Naive thymus-derived CD8-positive, alpha-beta T cell (primary cell): ENCODE results near the gene CSNK2B. TPM values are rescaled to one million over a fixed set of nuclear protein-coding genes. Genes with fewer than 3 reads are reported as not detected.

Source experiments
- microRNA-seq: library from miRNA; unstranded; fragments of <30 nt; microRNA quantifications from one replicate; pipeline ENCODE4 v1.2.0, GENCODE V29; 2022; ENCODE audit warnings: borderline microRNAs expressed
- polyA plus RNA-seq, 3 donors: library from polyadenylated mRNA; unstranded; fragments of 300-500 nt; fragmentation: Illumina TruSeq; gene quantifications; one replicate each; pipeline ENCODE4 v1.2.3, GENCODE V29; 2021
- total RNA-seq, 8 experiments: library from RNA in 2 of 8; stranded (reverse) in 2 of 8; gene quantifications; one replicate each; pipeline ENCODE4 v1.2.3 and lab custom pipeline; 2021 to 2026

The CSNK2B gene
- total and polyA plus RNA-seq, 5 experiments from 2014 or later = 131 to 230 (median 214) TPM

Small RNA genes lying within 50 kb of the gene (microRNA-seq; reads per million reads assigned to microRNA genes)
- gene MIR4646 = not detected
- not detected for gene MIR6832

Other genes starting within 250 kb of the CSNK2B start
Only the 30 nearest of the 37 such genes appear.
- not detected for gene MCCD1, start 137.1 kb upstream of the CSNK2B start, total RNA-seq
- not detected for gene MCCD1, start 137.1 kb upstream of the CSNK2B start, polyA plus RNA-seq
- 100 to 1,000 TPM; 679 to 768 TPM for gene DDX39B, start 124.1 kb upstream of the CSNK2B start, total RNA-seq
- gene DDX39B, start 124.1 kb upstream of the CSNK2B start, polyA plus RNA-seq = 100 to 1,000 TPM in 1 of 3 donors, 10 to 100 TPM in 2; 53.6 to 104 (median 96.0) TPM
- 1 to 10 TPM; 7.9 TPM for gene ATP6V1G2, start 119.5 kb upstream of the CSNK2B start, total RNA-seq
- gene ATP6V1G2, start 119.5 kb upstream of the CSNK2B start, polyA plus RNA-seq = under 1 TPM in 2 of 3 donors, not detected in 1; 0.55 to 0.56 TPM
- gene NFKBIL1, start 118.5 kb upstream of the CSNK2B start, total RNA-seq = 10 to 100 TPM; 14.1 to 15.2 TPM
- 10 to 100 TPM in 1 of 3 donors, 1 to 10 TPM in 2; 8.4 to 10.0 (median 8.5) TPM for gene NFKBIL1, start 118.5 kb upstream of the CSNK2B start, polyA plus RNA-seq
- 10 to 100 TPM; 14.3 to 16.2 TPM for gene LTA, start 93.8 kb upstream of the CSNK2B start, total RNA-seq
- 10 to 100 TPM; 11.0 to 40.1 (median 29.9) TPM for gene LTA, start 93.8 kb upstream of the CSNK2B start, polyA plus RNA-seq
- gene TNF, start 90.5 kb upstream of the CSNK2B start, total RNA-seq = 1 to 10 TPM; 2.1 to 2.3 TPM
- gene TNF, start 90.5 kb upstream of the CSNK2B start, polyA plus RNA-seq = under 1 TPM; 0.11 to 0.53 (median 0.37) TPM
- 100 to 1,000 TPM; 450 to 469 TPM for gene LTB, start 83.7 kb upstream of the CSNK2B start, total RNA-seq
- gene LTB, start 83.7 kb upstream of the CSNK2B start, polyA plus RNA-seq = 1,000 to 10,000 TPM in 2 of 3 donors, 100 to 1,000 TPM in 1; 707 to 1,760 (median 1,173) TPM
- gene LST1, start 79.8 kb upstream of the CSNK2B start, total RNA-seq = 10 to 100 TPM; 13.7 to 19.1 TPM
- 10 to 100 TPM; 13.4 to 18.0 (median 15.0) TPM for gene LST1, start 79.8 kb upstream of the CSNK2B start, polyA plus RNA-seq
- gene NCR3, start 73.1 kb upstream of the CSNK2B start, total RNA-seq = 1 to 10 TPM; 8.5 to 8.8 TPM
- 10 to 100 TPM; 54.3 to 86.3 (median 76.0) TPM for gene NCR3, start 73.1 kb upstream of the CSNK2B start, polyA plus RNA-seq
- 10 to 100 TPM; 23.0 to 27.3 TPM for gene AIF1, start 50.8 kb upstream of the CSNK2B start, total RNA-seq
- 100 to 1,000 TPM; 145 to 242 (median 239) TPM for gene AIF1, start 50.8 kb upstream of the CSNK2B start, polyA plus RNA-seq
- 100 to 1,000 TPM; 227 to 230 TPM for gene PRRC2A, start 45.4 kb upstream of the CSNK2B start, total RNA-seq
- gene PRRC2A, start 45.4 kb upstream of the CSNK2B start, polyA plus RNA-seq = 1 to 10 TPM; 4.5 to 7.1 (median 5.0) TPM
- gene BAG6, start 13.4 kb upstream of the CSNK2B start, total RNA-seq = 100 to 1,000 TPM; 244 to 258 TPM
- 10 to 100 TPM; 17.7 to 21.5 (median 21.1) TPM for gene BAG6, start 13.4 kb upstream of the CSNK2B start, polyA plus RNA-seq
- gene APOM, start 10.2 kb upstream of the CSNK2B start, total RNA-seq = 1 to 10 TPM; 2.2 to 3.1 TPM
- 1 to 10 TPM; 5.0 to 8.0 (median 5.5) TPM for gene APOM, start 10.2 kb upstream of the CSNK2B start, polyA plus RNA-seq
- gene C6orf47, start 5.3 kb upstream of the CSNK2B start, total RNA-seq = 10 to 100 TPM; 24.9 to 26.3 TPM
- gene C6orf47, start 5.3 kb upstream of the CSNK2B start, polyA plus RNA-seq = 10 to 100 TPM; 17.0 to 36.7 (median 21.3) TPM
- gene GPANK1, start 1.1 kb upstream of the CSNK2B start, total RNA-seq = 10 to 100 TPM; 26.6 to 27.9 TPM
- 10 to 100 TPM; 20.8 to 22.9 (median 21.2) TPM for gene GPANK1, start 1.1 kb upstream of the CSNK2B start, polyA plus RNA-seq
- gene LY6G5B, start 3.9 kb downstream of the CSNK2B start, total RNA-seq = 10 to 100 TPM; 44.1 to 48.8 TPM
- gene LY6G5B, start 3.9 kb downstream of the CSNK2B start, polyA plus RNA-seq = under 1 TPM in 1 of 3 donors, not detected in 2; 0.25 TPM
- 1 to 10 TPM; 4.4 to 5.5 TPM for gene LY6G5C, start 15.0 kb downstream of the CSNK2B start, total RNA-seq
- gene LY6G5C, start 15.0 kb downstream of the CSNK2B start, polyA plus RNA-seq = 1 to 10 TPM; 4.6 to 7.9 (median 7.6) TPM
- 10 to 100 TPM; 58.4 to 59.9 TPM for gene ABHD16A, start 37.2 kb downstream of the CSNK2B start, total RNA-seq
- gene ABHD16A, start 37.2 kb downstream of the CSNK2B start, polyA plus RNA-seq = 10 to 100 TPM; 26.9 to 35.5 (median 34.1) TPM
- gene LY6G6F, start 40.8 kb downstream of the CSNK2B start, total RNA-seq = not detected
- gene LY6G6F, start 40.8 kb downstream of the CSNK2B start, polyA plus RNA-seq = not detected
- gene LY6G6D, start 49.3 kb downstream of the CSNK2B start, total RNA-seq = not detected
- gene LY6G6D, start 49.3 kb downstream of the CSNK2B start, polyA plus RNA-seq = not detected
- gene LY6G6C, start 55.7 kb downstream of the CSNK2B start, total RNA-seq = not detected
- not detected for gene LY6G6C, start 55.7 kb downstream of the CSNK2B start, polyA plus RNA-seq
- gene MPIG6B, start 57.3 kb downstream of the CSNK2B start, total RNA-seq = 1 to 10 TPM; 1.4 to 1.9 TPM
- 1 to 10 TPM; 1.2 to 4.9 (median 1.3) TPM for gene MPIG6B, start 57.3 kb downstream of the CSNK2B start, polyA plus RNA-seq
- gene DDAH2, start 63.2 kb downstream of the CSNK2B start, total RNA-seq = 1 to 10 TPM; 3.1 to 5.1 TPM
- gene DDAH2, start 63.2 kb downstream of the CSNK2B start, polyA plus RNA-seq = 10 to 100 TPM in 2 of 3 donors, 1 to 10 TPM in 1; 8.0 to 14.7 (median 10.3) TPM
- gene CLIC1, start 70.5 kb downstream of the CSNK2B start, total RNA-seq = 10 to 100 TPM; 23.7 to 27.1 TPM
- 100 to 1,000 TPM in 2 of 3 donors, 10 to 100 TPM in 1; 95.1 to 345 (median 114) TPM for gene CLIC1, start 70.5 kb downstream of the CSNK2B start, polyA plus RNA-seq
- 1 to 10 TPM; 7.2 to 8.3 TPM for gene MSH5, start 73.9 kb downstream of the CSNK2B start, total RNA-seq
- gene MSH5, start 73.9 kb downstream of the CSNK2B start, polyA plus RNA-seq = 1 to 10 TPM in 2 of 3 donors, under 1 TPM in 1; 0.61 to 1.1 (median 1.1) TPM
- gene SAPCD1, start 96.6 kb downstream of the CSNK2B start, total RNA-seq = 1 to 10 TPM; 1.6 to 2.1 TPM
- gene SAPCD1, start 96.6 kb downstream of the CSNK2B start, polyA plus RNA-seq = not detected
- gene VWA7, start 111.2 kb downstream of the CSNK2B start, total RNA-seq = under 1 TPM; 0.47 to 0.52 TPM
- gene VWA7, start 111.2 kb downstream of the CSNK2B start, polyA plus RNA-seq = under 1 TPM in 1 of 3 donors, not detected in 2; 0.34 TPM
- gene VARS1, start 129.7 kb downstream of the CSNK2B start, total RNA-seq = 10 to 100 TPM; 37.6 to 40.3 TPM
- gene VARS1, start 129.7 kb downstream of the CSNK2B start, polyA plus RNA-seq = 10 to 100 TPM; 27.5 to 37.8 (median 30.3) TPM
- gene LSM2, start 140.9 kb downstream of the CSNK2B start, total RNA-seq = 10 to 100 TPM; 28.9 to 31.9 TPM
- gene LSM2, start 140.9 kb downstream of the CSNK2B start, polyA plus RNA-seq = 10 to 100 TPM; 67.1 to 80.3 (median 77.9) TPM
- 1 to 10 TPM; 3.5 to 4.0 TPM for gene HSPA1L, start 149.2 kb downstream of the CSNK2B start, total RNA-seq
- gene HSPA1L, start 149.2 kb downstream of the CSNK2B start, polyA plus RNA-seq = 1 to 10 TPM in 2 of 3 donors, under 1 TPM in 1; 0.56 to 1.6 (median 1.6) TPM